Measurements from ENCODE around the gene RPL39.
"Not testable (repeated sequence)": the region's sequence is repeated elsewhere in the genome, so short reads cannot be mapped to it uniquely, and the experiment has no call there.

The RPL39 gene

DNA sequence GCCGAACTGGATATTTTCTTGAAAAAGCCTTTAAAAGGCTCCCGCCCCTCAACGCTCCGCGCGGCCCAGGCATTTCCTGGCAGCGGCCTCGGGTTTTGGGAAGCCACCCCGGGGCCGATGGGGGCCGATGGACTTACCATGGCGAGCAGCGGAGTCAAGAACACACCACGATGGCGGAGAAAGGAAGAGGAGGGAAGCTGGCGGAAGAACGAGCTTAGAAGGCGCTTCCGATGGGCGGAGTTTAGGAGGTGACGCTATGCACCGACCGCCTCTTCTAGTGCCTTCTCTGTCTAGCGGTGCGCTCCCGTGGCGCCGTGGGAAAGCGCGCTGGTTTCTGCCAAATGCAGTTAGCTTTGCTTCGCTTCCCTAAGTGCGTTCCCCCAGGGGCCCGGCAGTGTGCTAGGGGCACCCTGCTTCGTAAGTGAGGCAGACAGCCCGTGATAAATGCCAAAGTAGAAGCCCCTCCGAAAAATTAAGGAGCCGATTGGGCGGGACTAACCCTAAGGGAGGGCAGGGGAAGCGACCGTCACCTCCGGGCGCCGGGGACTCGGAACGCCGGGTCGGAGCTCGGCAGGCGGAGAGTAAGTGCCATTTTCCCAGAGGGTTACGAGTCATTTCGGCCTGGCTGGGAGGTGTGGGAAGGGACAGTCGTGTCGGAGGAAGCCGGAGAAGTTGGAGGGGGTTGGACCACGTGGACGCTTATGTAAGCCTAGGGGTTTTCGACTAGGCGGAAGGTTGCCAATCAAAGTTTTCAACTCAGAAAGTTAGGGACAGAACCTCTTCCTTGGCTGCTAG is at the start of gene RPL39:
Gene RPL39, minus strand, starts transcription at position 194 of the 795 bp plus-strand sequence. Its CDS starts 54 bp downstream, at position 140.
- TF ChIP-seq, protein P1, sequence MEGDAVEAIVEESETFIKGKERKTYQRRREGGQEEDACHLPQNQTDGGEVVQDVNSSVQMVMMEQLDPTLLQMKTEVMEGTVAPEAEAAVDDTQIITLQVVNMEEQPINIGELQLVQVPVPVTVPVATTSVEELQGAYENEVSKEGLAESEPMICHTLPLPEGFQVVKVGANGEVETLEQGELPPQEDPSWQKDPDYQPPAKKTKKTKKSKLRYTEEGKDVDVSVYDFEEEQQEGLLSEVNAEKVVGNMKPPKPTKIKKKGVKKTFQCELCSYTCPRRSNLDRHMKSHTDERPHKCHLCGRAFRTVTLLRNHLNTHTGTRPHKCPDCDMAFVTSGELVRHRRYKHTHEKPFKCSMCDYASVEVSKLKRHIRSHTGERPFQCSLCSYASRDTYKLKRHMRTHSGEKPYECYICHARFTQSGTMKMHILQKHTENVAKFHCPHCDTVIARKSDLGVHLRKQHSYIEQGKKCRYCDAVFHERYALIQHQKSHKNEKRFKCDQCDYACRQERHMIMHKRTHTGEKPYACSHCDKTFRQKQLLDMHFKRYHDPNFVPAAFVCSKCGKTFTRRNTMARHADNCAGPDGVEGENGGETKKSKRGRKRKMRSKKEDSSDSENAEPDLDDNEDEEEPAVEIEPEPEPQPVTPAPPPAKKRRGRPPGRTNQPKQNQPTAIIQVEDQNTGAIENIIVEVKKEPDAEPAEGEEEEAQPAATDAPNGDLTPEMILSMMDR (conservative IDR thresholded peaks at IDR 0.05; ENCODE audit: low read depth), result no peak
- POLR2A ChIA-PET (ENCODE audit: low non-redundant PET), result interaction anchor here (0.7 to 0.9 kb wide), 3 partner anchors 61 to 308 kb away, joined by 3 to 9 read pairs (median 4); partner anchors contain the start of gene UPF3B
- peak; percentile 72 for DNase-seq (ENCODE audit: low spot score)
- H3K27ac ChIP-seq, result peak within 1 kb of the TSS; percentile 96
- CTCF ChIA-PET, result interaction anchor here (0.6 to 1.0 kb wide), 3 partner anchors 11 to 152 kb away, joined by 3 to 7 read pairs (median 4); no protein-coding TSS in a partner anchor

DNA sequence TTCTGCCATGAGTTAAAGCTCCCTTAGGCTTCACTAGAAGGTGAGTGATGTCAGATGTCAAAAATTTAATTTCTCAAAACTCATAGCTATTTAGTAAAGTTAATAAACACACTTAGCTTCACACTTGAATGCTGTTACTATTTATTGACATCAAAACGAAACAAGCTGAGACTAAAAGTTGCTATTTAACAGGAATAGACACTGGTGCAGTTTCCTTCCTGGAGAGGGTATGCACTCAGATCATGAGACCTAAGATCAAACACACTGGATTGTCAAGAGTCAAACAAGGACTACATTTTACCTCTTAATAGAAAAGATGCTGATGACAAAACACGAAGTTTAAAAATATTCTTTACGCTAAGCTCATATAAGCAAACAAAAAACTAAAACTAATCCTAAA is 42.5 kb upstream of the RPL39 start:
- ChIA-PET POLR2A (ENCODE audit: low non-redundant PET) (interaction anchor here (0.6 kb wide), 1 partner anchor 14 kb away, joined by 3 read pairs; no protein-coding TSS in a partner anchor), CTCF (no interaction called here)
- H3K27ac ChIP-seq, result no peak overlapping the region
- DNase-seq (ENCODE audit: low spot score), result no peak
- TF ChIP-seq, protein P1 (conservative IDR thresholded peaks at IDR 0.05; ENCODE audit: low read depth), result no peak

DNA sequence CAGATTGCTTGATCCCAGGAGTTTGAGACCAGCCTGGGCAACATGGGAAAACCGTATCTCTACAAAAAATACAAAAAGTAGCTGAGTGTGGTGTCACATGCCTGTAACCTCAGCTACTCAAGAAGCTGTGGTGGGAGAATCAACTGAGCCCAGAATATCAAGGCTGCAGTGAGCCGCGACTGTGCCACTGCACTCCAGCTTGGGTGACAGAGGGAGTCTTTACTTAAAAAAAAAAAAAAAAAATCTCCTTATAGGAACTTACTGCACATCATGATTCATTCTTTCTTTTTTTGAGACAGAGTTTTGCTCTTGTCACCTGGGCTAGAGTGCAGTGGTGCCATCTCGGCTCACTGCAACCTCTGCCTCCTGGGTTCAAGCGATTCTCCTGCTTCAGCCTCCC is 37.0 kb upstream of the RPL39 start:
- TF ChIP-seq, protein P1 (conservative IDR thresholded peaks at IDR 0.05; ENCODE audit: low read depth), result no peak
- CTCF ChIA-PET, result no interaction called here
- no peak overlapping the region for H3K27ac ChIP-seq

DNA sequence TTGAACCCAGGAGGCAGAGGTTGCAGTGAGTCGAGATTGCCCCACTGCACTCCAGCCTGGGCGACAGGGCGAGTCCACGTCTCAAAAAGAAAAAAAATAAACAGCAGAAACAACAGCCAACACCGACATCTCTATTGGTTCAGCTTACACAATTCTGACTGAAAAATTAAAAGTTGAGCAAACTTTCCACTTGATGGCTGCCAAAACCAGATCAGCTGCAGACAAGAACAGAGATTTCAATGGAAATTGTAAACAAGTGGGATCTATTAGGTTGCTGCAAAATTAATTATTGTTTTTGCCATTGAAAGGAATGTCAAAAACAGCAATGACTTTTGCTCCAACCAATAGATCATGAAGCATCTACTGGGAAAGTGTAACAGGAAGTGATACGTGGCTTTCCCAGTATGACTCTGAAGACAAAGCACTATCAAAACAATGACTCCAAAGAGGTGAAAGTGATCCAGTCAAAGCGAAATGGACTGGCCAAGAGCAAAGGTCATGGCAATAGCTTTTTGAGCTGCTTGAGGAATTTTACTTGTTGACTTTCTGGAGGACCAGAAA is 35.0 kb upstream of the RPL39 start:
- H3K27ac ChIP-seq, result no peak overlapping the region
- no peak for DNase-seq (ENCODE audit: low spot score)
- CTCF ChIA-PET, result no interaction called here
- POLR2A ChIA-PET (ENCODE audit: low non-redundant PET), result no interaction called here
- TF ChIP-seq, protein P1 (conservative IDR thresholded peaks at IDR 0.05; ENCODE audit: low read depth), result no peak

More for the DNA sequence above, 37.0 kb upstream of the RPL39 start:
- no peak for DNase-seq (ENCODE audit: low spot score)
- POLR2A ChIA-PET (ENCODE audit: low non-redundant PET), result no interaction called here

DNA sequence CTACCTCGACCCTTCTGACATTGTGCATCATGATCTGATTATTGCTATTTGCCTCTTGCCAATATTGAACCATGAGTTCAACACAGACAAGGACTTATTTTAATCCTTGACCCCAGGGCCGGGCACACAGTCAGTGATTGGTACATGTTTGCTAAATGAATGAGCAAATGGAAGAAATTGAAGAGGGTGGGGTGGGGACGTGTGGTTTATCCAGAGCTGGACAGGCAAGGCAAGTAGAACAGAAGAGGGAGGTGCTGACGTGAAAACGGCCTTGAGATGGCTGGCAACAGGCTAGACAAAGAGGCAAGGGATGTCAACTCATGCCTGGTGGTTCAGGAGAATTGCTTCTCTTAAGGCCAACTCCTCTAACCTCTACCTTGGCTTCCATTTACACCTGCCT is 32.8 kb upstream of the RPL39 start:
- CTCF ChIA-PET; H3K27ac ChIP-seq; DNase-seq (ENCODE audit: low spot score); POLR2A ChIA-PET (ENCODE audit: low non-redundant PET): not testable (repeated sequence)

DNA sequence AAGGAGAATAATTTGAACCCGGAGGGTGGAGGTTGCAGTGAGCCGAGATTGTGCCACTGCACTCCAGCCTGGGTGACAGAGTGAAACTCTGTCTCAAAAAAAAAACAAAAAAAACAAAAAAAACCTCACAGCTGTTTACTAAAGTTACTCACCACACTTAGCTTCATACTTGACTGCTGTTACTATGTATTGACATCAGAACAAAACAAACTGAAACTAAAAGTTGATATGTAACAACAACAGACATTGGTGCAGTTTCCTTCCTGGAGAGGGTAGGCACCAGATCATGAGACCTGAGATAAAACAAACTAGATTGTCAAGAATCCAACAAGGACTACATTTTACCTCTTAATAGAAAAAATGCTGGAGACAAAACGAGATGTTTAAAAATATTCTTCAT is 30.3 kb upstream of the RPL39 start:
- H3K27ac ChIP-seq; POLR2A ChIA-PET (ENCODE audit: low non-redundant PET); CTCF ChIA-PET; DNase-seq (ENCODE audit: low spot score): not testable (repeated sequence)

DNA sequence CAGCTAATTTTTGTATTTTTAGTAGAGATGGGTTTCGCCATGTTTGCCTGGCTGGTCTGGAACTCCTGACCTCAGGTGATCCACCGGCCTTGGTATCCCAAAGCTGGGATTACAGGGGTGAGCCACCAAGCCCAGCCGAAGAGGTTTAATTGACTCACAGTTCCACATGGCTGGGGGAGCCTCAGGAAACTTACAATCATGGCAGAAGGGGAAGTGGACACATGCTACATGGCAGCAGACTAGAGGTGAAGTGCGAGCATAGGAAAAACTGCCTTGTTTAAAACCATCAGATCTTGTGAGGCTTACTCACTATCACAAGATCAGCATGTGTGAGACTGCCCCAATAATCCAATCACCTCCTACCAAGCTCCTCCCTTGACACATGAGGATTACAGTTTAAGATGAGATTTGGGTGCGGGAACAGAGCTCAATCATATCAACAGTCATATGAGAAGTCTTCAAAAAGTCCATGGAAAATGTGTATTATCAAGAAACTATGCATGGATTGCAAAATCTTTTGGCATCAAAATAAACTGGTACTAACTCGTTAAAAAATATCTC is 25.8 kb upstream of the RPL39 start:
- ChIA-PET CTCF (interaction anchor here (0.7 kb wide), 2 partner anchors 23 to 660 kb away, joined by 4 to 6 read pairs; no protein-coding TSS in a partner anchor), POLR2A (ENCODE audit: low non-redundant PET) (no interaction called here)
- no peak for DNase-seq (ENCODE audit: low spot score)
- H3K27ac ChIP-seq, result no peak overlapping the region
- TF ChIP-seq, protein P1 (conservative IDR thresholded peaks at IDR 0.05; ENCODE audit: low read depth), result no peak
